ENCODE results near the gene POU2F1. TPM values are rescaled to one million over a fixed set of nuclear protein-coding genes. Genes with fewer than 3 reads are reported as not detected.

The POU2F1 gene
- polyA plus RNA-seq, 2 of the 4 experiments (the other 2 are of a cell fraction) = 2.9 to 9.4 TPM

DNA sequence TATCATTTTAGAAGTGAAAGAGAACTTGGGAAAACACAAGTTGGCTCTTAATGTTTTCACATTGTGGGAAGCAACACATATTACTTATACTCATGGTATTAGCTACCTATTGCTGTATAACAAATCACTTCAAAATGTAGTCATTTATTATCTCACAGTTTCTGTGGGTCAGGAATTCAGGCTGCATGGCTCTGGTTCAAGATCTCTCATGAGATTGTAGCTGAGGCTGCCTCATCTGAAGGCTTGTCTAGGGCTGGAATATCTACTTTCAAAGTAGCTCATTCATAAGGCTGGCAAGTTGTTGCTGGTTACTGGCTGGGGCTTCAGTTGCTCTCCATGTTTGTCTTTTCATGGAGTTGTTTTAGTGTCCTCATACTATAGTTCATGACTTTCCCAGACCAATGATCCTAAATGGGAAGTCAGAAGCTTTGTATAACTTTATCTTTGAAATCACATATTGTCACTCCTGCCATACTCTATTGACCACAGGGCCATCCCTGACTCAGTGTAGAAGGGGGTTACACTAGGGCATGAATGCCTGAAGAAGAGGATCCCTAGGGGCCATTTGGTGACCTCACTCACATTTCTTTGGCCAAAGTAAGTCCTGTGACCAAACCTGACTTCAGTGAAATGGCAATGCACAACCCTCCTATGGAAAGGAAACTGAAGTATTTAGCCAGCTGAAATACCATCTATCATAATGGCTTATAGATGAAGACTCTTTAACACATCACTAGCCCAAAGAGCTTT lies 37.9 kb upstream of the POU2F1 start:
- H3K4me3 ChIP-seq = no peak overlapping the region
- TF ChIP-seq, protein P1, sequence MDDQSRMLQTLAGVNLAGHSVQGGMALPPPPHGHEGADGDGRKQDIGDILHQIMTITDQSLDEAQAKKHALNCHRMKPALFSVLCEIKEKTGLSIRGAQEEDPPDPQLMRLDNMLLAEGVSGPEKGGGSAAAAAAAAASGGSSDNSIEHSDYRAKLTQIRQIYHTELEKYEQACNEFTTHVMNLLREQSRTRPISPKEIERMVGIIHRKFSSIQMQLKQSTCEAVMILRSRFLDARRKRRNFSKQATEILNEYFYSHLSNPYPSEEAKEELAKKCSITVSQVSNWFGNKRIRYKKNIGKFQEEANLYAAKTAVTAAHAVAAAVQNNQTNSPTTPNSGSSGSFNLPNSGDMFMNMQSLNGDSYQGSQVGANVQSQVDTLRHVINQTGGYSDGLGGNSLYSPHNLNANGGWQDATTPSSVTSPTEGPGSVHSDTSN (IDR thresholded peaks at IDR 0.05) = no peak
- TF ChIP-seq, protein P2, sequence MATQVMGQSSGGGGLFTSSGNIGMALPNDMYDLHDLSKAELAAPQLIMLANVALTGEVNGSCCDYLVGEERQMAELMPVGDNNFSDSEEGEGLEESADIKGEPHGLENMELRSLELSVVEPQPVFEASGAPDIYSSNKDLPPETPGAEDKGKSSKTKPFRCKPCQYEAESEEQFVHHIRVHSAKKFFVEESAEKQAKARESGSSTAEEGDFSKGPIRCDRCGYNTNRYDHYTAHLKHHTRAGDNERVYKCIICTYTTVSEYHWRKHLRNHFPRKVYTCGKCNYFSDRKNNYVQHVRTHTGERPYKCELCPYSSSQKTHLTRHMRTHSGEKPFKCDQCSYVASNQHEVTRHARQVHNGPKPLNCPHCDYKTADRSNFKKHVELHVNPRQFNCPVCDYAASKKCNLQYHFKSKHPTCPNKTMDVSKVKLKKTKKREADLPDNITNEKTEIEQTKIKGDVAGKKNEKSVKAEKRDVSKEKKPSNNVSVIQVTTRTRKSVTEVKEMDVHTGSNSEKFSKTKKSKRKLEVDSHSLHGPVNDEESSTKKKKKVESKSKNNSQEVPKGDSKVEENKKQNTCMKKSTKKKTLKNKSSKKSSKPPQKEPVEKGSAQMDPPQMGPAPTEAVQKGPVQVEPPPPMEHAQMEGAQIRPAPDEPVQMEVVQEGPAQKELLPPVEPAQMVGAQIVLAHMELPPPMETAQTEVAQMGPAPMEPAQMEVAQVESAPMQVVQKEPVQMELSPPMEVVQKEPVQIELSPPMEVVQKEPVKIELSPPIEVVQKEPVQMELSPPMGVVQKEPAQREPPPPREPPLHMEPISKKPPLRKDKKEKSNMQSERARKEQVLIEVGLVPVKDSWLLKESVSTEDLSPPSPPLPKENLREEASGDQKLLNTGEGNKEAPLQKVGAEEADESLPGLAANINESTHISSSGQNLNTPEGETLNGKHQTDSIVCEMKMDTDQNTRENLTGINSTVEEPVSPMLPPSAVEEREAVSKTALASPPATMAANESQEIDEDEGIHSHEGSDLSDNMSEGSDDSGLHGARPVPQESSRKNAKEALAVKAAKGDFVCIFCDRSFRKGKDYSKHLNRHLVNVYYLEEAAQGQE (IDR thresholded peaks at IDR 0.05) = no peak
- TF ChIP-seq, protein P3, sequence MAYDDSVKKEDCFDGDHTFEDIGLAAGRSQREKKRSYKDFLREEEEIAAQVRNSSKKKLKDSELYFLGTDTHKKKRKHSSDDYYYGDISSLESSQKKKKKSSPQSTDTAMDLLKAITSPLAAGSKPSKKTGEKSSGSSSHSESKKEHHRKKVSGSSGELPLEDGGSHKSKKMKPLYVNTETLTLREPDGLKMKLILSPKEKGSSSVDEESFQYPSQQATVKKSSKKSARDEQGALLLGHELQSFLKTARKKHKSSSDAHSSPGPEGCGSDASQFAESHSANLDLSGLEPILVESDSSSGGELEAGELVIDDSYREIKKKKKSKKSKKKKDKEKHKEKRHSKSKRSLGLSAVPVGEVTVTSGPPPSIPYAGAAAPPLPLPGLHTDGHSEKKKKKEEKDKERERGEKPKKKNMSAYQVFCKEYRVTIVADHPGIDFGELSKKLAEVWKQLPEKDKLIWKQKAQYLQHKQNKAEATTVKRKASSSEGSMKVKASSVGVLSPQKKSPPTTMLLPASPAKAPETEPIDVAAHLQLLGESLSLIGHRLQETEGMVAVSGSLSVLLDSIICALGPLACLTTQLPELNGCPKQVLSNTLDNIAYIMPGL (CRISPR knock-in tag; IDR thresholded peaks at IDR 0.05; ENCODE audit: borderline replicate concordance) = no peak
- TF ChIP-seq ESRRA (IDR thresholded peaks at IDR 0.05; ENCODE audit: borderline replicate concordance, low read length) (no peak), ZC3H11A (IDR thresholded peaks at IDR 0.05) (no peak), NFE2L2 (conservative IDR thresholded peaks at IDR 0.05; ENCODE audit: low read length) (no peak), NR3C1 (IDR thresholded peaks at IDR 0.05) (no peak), ZNF302 (CRISPR knock-in tag; IDR thresholded peaks at IDR 0.05) (no peak), ZSCAN20 (CRISPR knock-in tag; IDR thresholded peaks at IDR 0.05) (no peak), MAFK (IDR thresholded peaks at IDR 0.05; ENCODE audit: partially characterized antibody) (no peak), NPAS2 (CRISPR knock-in tag; IDR thresholded peaks at IDR 0.05; ENCODE audit: borderline replicate concordance) (no peak), MYC (IDR thresholded peaks at IDR 0.05; ENCODE audit: borderline replicate concordance, low read length) (no peak), TP53 (CRISPR knock-in tag; IDR thresholded peaks at IDR 0.05) (no peak), HOXB13 (CRISPR knock-in tag; IDR thresholded peaks at IDR 0.05; ENCODE audit: low read depth) (no peak), EHMT2 (IDR thresholded peaks at IDR 0.05; ENCODE audit: low read depth) (no peak), JUNB (IDR thresholded peaks at IDR 0.05) (no peak), MAZ (IDR thresholded peaks at IDR 0.05; ENCODE audit: borderline replicate concordance, low read depth, low read length) (no peak), FOSB (CRISPR knock-in tag; IDR thresholded peaks at IDR 0.05) (no peak), EP300 (IDR thresholded peaks at IDR 0.05) (no peak)
- POLR2A ChIA-PET = no interaction called here
- no peak for FAIRE-seq
- H3K27ac ChIP-seq = no peak overlapping the region
- H3K9me3 ChIP-seq = no peaks in the 10 kb centered on the region
- DNase-seq (ENCODE audit: low read depth in 1 of 2, low spot score in 1 of 2) = no peak
- H3K4me2 ChIP-seq = no peak overlapping the region
- ATAC-seq = no peak
- no peaks in the 10 kb centered on the region for H3K4me1 ChIP-seq
- CTCF ChIA-PET = interaction anchor here (1.4 to 1.5 kb wide), 2 partner anchors 17 to 357 kb away, joined by 3 read pairs; no protein-coding TSS in a partner anchor

DNA sequence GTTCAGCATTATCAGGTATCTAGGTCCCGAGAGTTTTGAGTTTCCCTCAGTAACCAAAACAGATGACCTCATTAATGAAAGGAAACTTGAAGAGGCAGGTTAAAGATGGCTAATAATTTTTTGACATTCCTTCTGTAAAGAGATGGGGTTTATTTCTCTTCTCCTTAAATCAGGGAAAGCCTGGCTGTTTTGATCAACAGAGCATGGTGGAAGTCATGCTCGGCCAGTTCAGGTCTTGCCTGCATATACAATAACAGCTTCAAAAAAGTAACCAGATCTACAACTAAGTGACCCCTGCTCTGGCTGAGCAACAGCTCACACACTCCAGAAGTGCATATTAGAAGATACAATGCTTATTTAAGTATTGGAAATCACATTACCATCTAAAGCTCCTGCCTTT lies 36.6 kb upstream of the POU2F1 start:
- no peaks in the 10 kb centered on the region for H3K9me3 ChIP-seq
- WGBS (ENCODE audit: missing lambda C conversion rate) = 19% methylated on average over 2 of the region's 2 CpGs
- H3K27ac ChIP-seq = no peak overlapping the region
- TF ChIP-seq, protein P3 (CRISPR knock-in tag; IDR thresholded peaks at IDR 0.05; ENCODE audit: borderline replicate concordance) = no peak
- TF ChIP-seq ZNF302 (CRISPR knock-in tag; IDR thresholded peaks at IDR 0.05) (no peak), KDM5A (IDR thresholded peaks at IDR 0.05) (no peak), SMC3 (IDR thresholded peaks at IDR 0.05) (no peak), RNF2 (IDR thresholded peaks at IDR 0.05; ENCODE audit: borderline replicate concordance, low read depth) (no peak)
- TF ChIP-seq, protein P4, sequence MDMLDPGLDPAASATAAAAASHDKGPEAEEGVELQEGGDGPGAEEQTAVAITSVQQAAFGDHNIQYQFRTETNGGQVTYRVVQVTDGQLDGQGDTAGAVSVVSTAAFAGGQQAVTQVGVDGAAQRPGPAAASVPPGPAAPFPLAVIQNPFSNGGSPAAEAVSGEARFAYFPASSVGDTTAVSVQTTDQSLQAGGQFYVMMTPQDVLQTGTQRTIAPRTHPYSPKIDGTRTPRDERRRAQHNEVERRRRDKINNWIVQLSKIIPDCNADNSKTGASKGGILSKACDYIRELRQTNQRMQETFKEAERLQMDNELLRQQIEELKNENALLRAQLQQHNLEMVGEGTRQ (IDR thresholded peaks at IDR 0.05) = no peak
- TF ChIP-seq, protein P1 (IDR thresholded peaks at IDR 0.05) = no peak
- H3K4me3 ChIP-seq = no peak overlapping the region
- no peak overlapping the region for H3K4me2 ChIP-seq
- ChIA-PET CTCF (interaction anchor here (0.7 to 1.4 kb wide), 5 partner anchors 14 to 279 kb away, joined by 3 read pairs; no protein-coding TSS in a partner anchor), POLR2A (no interaction called here)
- FAIRE-seq = no peak
- no peak for DNase-seq (ENCODE audit: low read depth in 1 of 2, low spot score in 1 of 2)
- no peak for ATAC-seq
- H3K4me1 ChIP-seq = no peaks in the 10 kb centered on the region

Measured in A549 (cell line).